Fibroblast of lung (primary cell): Measurements from ENCODE around the gene CCDC60. TPM values are rescaled to one million over a fixed set of nuclear protein-coding genes. Genes with fewer than 3 reads are reported as not detected.

ENCODE experiments used
- DNase-seq, 2 donors: peaks; one replicate each; pipeline versions ENCODE4 v3.0.0 to v3.0.0-alpha.2; 2010; ENCODE audit warnings: low read depth in 2 of 2
- H2AFZ ChIP-seq: 2 replicates; pipeline ENCODE4 v1.5.1; 2012; ENCODE audit warnings: low read length, control low read depth, inconsistent platforms
- H3K27ac ChIP-seq: 2 replicates; pipeline ENCODE4 v1.5.1; 2011; ENCODE audit warnings: low read length, control low read depth; ENCODE audit not compliant: insufficient read depth
- H3K27me3 ChIP-seq: 2 replicates; pipeline ENCODE4 v1.5.1; 2011; ENCODE audit warnings: mild to moderate bottlenecking, low read length; ENCODE audit not compliant: control insufficient read depth, insufficient read depth
- H3K36me3 ChIP-seq: 2 replicates; pipeline ENCODE4 v1.5.1; 2011; ENCODE audit warnings: low read length; ENCODE audit not compliant: control insufficient read depth, insufficient read depth
- H3K4me1 ChIP-seq: 2 replicates; pipeline ENCODE4 v1.5.1; 2011; ENCODE audit warnings: low read length; ENCODE audit not compliant: control insufficient read depth, insufficient read depth; ENCODE audit errors: extremely low read depth
- H3K4me2 ChIP-seq: 2 replicates; pipeline ENCODE4 v1.5.1; 2011; ENCODE audit warnings: low read length, control low read depth; ENCODE audit not compliant: insufficient read depth; ENCODE audit errors: extremely low read depth
- H3K4me3 ChIP-seq, 4 experiments: fragments of 200-600 bp in 1 of 4; sonication (generic) in 1 of 4; replicated peaks in 1 of 4; 2 replicates each; pipeline ENCODE4 v1.5.1; 2011 to 2016; ENCODE audit warnings: low read length in 4 of 4, low read depth in 3 of 4, mild to moderate bottlenecking in 3 of 4, control low read depth in 2 of 4, inconsistent platforms in 1 of 4, mixed read lengths in 1 of 4; ENCODE audit not compliant: insufficient read depth in 1 of 4; ENCODE audit errors: control extremely low read depth in 1 of 4
- H3K79me2 ChIP-seq: 2 replicates; pipeline ENCODE4 v1.5.1; 2012; ENCODE audit warnings: mild to moderate bottlenecking, low read length, inconsistent platforms; ENCODE audit not compliant: control insufficient read depth, insufficient read depth
- H3K9ac ChIP-seq: 2 replicates; pipeline ENCODE4 v1.5.1; 2011; ENCODE audit warnings: mild to moderate bottlenecking, low read length, control low read depth; ENCODE audit not compliant: insufficient read depth
- H3K9me3 ChIP-seq: 2 replicates; pipeline ENCODE4 v1.5.1; 2012; ENCODE audit warnings: low read depth, low read length; ENCODE audit not compliant: control insufficient read depth, insufficient read depth
- H4K20me1 ChIP-seq: 2 replicates; pipeline ENCODE4 v1.5.1; 2011; ENCODE audit warnings: low read length; ENCODE audit not compliant: control insufficient read depth, insufficient read depth; ENCODE audit errors: extremely low read depth
- CTCF ChIP-seq, 2 donors: IDR thresholded peaks in 1 of 2; conservative IDR thresholded peaks in 1 of 2; 1 replicate in 1 of 2; 2 replicates in 1 of 2; pipeline ENCODE4 v1.5.1; 2011 to 2012; ENCODE audit warnings: low read length in 2 of 2, control low read depth in 1 of 2, inconsistent platforms in 1 of 2, low read depth in 1 of 2, mild to moderate bottlenecking in 1 of 2
- EZH2 ChIP-seq: IDR thresholded peaks from 2 replicates; pipeline ENCODE4 v1.5.1; 2012; ENCODE audit warnings: low read length, control low read depth, mild to moderate bottlenecking; ENCODE audit errors: missing control alignments
- polyA plus RNA-seq, 2 donors: library from polyadenylated mRNA; depleted of rRNA in 1 of 2; stranded (reverse) in 1 of 2; unstranded in 1 of 2; fragments of >200 nt; gene quantifications; 2 replicates each; pipeline ENCODE4 v1.2.1, GENCODE V29; 2011 to 2012; ENCODE audit warnings: missing spikeins in 1 of 2
- total RNA-seq: library from RNA; depleted of rRNA; stranded (reverse); fragments of >200 nt; gene quantifications from 2 replicates; pipeline ENCODE4 v1.2.1, GENCODE V29; 2014

CCDC60 gene
- total and polyA plus RNA-seq, 2 donors (not counting 1 experiment from before 2014, with no cell fraction given), result not detected

GRCh38 chr12:119406811-119407210 is 72.3 kb downstream of the CCDC60 start:
- Histone ChIP-seq H3K36me3 (no peaks in the 10 kb centered on the region), H3K4me3 (no peak overlapping the region), H3K79me2 (no peaks in the 10 kb centered on the region), H3K4me2 (no peak overlapping the region), H2AFZ (no peak overlapping the region), H4K20me1 (no peaks in the 10 kb centered on the region), H3K4me1 (no peaks in the 10 kb centered on the region), H3K9ac (no peak overlapping the region), H3K9me3 (no peaks in the 10 kb centered on the region), H3K27ac (no peak overlapping the region), H3K27me3 (no peaks in the 10 kb centered on the region)
- TF ChIP-seq EZH2 (no peak), CTCF (conservative IDR thresholded peaks at IDR 0.05 in 1 of 2, IDR thresholded peaks at IDR 0.05 in 1 of 2; ENCODE audit: low read depth in 1 of 2, low read length in 2 of 2) (no peak)
- DNase-seq, result no peak

GRCh38 chr12:119409043-119409442 is 74.5 kb downstream of the CCDC60 start:
- Histone ChIP-seq H3K4me1 (no peaks in the 10 kb centered on the region), H3K27me3 (no peaks in the 10 kb centered on the region), H3K36me3 (no peaks in the 10 kb centered on the region), H3K79me2 (no peaks in the 10 kb centered on the region), H3K9me3 (no peaks in the 10 kb centered on the region), H3K27ac (no peak overlapping the region), H4K20me1 (no peaks in the 10 kb centered on the region), H2AFZ (no peak overlapping the region), H3K4me2 (no peak overlapping the region), H3K9ac (no peak overlapping the region), H3K4me3 (no peak overlapping the region)
- DNase-seq, result no peak
- no peak for TF ChIP-seq EZH2
- no peak for TF ChIP-seq CTCF (conservative IDR thresholded peaks at IDR 0.05 in 1 of 2, IDR thresholded peaks at IDR 0.05 in 1 of 2; ENCODE audit: low read depth in 1 of 2, low read length in 2 of 2)

GRCh38 chr12:119410396-119410795 is 75.9 kb downstream of the CCDC60 start:
- H4K20me1 ChIP-seq, result no peaks in the 10 kb centered on the region

More at GRCh38 chr12:119410396-119410795, 75.9 kb downstream of the CCDC60 start:
- H3K4me3 ChIP-seq, result no peak overlapping the region
- H3K36me3 ChIP-seq, result no peaks in the 10 kb centered on the region
- TF ChIP-seq EZH2 (no peak), CTCF (conservative IDR thresholded peaks at IDR 0.05 in 1 of 2, IDR thresholded peaks at IDR 0.05 in 1 of 2; ENCODE audit: low read depth in 1 of 2, low read length in 2 of 2) (no peak)
- H3K9me3 ChIP-seq, result no peaks in the 10 kb centered on the region
- no peaks in the 10 kb centered on the region for H3K79me2 ChIP-seq
- H3K4me2 ChIP-seq, result no peak overlapping the region
- H3K27me3 ChIP-seq, result no peaks in the 10 kb centered on the region
- DNase-seq, result no peak
- no peak overlapping the region for H3K9ac ChIP-seq
- H2AFZ ChIP-seq, result no peak overlapping the region
- no peak overlapping the region for H3K27ac ChIP-seq
- no peaks in the 10 kb centered on the region for H3K4me1 ChIP-seq
